SKM-1 (cell line): Measurements from ENCODE around the gene NXPH4.

Experiments
- DNase-seq: peaks from one replicate; lab custom pipeline; 2025; ENCODE audit not compliant: unreplicated experiment; lab: John Stamatoyannopoulos, UW

Gene NXPH4

DNA sequence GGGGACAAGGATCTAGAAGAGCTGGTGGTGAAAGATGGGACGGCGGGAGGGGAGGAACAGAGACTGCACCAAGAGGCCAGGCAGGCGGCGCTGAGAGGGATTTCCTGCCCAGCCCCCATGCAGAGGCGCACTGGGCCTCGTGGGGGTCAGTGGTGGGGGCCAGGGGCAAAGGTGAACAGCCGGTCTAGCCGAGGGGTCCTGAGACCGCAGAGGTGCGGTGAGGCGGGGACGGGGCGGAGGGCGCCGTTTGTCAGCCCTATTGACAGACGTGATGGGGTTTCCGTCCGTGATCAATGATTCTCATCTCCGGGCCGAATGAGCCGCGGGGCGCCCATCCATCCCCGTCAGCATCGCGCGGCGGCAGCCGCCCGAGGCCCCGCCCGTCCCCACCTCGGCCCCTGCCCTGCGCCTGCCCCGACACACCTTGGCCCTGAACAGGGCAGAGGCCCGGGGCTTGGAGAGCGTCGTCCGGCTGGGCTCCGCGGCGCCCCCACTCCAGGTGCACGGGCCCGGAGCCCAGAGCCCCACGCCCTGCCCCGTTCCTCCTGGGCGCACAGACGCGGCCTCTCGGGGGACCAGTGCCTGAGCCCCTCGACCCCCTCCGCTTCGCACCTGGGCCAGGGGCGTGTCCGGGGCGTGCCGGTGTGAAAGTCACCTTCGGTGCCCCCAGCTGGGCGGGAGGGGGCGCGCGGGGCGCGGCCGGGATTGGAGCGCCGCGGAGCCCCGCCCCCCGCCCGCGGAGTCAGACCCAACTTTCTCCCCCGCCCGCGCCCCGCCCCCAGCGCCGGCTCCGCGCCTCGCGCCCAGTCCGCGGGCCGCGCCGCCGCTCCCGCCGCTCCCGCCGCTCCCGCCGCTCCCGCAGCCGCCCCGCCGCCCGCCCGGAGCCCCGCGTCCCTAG is at the start of gene NXPH4:
NXPH4 (plus strand) TSS at position 781 of the 898 bp plus-strand sequence. CDS start 176 bp downstream, outside the sequence.
- DNase-seq, result no peak

DNA sequence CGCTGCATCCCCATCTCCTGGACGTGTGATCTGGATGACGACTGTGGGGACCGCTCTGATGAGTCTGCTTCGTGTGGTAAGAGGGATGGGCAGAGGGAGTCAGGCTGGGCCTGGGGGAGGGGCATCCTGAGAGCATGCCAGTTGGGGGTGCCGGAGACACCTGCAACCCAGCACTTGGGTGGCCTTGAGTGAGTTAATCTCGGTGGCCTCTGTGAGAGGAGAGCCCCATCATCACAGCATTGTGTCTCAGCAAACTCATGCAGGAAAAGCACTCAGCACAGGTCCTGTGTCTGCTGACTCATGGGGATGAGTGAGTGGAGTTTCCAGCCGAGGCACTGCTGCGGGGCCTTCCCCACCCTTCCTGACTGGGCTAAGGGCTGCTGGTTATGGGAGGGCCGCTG is 49.6 kb upstream of the NXPH4 start:
- DNase-seq, result no peak

DNA sequence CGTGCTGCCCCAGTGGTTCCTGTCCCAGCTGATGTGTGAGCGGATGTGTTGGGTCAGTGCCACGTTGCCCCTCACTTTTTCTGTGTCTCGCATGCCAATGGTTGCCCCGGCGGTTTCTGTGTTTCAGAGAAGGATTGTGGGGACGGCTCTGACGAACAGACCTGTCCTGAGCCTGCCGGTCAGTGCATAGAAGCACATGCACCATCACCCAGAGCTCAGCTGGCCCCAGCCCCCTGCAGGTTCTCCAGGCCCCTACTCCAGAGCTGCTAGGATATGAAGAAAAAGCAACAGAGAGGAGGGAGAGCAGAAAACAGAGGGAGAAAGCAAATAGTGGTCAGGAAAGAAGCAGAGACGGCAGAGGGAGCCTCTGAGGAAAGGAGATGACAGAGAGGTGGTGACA is 48.5 kb upstream of the NXPH4 start:
- no peak for DNase-seq

DNA sequence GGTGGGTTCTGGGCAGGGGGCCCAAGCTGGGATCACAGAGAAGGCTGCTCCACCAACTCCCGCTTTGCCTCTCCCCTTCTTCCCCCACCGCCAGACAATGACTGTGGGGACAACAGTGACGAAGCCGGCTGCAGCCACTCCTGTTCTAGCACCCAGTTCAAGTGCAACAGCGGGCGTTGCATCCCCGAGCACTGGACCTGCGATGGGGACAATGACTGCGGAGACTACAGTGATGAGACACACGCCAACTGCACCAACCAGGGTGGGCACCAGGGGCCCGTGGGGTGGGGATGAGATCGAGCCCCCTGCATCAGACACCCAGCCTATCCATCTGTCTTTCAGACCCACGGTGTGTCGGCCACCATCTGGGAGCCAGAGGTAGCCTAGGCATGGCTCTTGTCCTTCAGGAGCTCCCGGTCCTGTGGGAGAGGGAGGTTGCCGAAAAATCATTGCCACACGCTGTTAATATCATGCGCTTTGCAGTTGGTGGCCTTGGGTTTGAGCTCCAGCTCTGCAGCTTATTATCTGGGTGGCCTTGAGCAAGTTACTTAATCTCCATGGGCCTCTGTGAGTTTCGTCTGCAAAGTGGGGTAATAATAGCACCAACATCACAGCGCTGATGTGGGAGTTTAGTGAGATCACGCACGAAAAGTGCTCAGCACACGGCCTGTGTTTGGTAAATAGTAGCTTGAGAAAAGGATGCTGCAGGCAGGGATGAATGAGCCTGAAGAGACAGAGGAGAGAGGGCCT is 47.4 kb upstream of the NXPH4 start:
- no peak for DNase-seq

DNA sequence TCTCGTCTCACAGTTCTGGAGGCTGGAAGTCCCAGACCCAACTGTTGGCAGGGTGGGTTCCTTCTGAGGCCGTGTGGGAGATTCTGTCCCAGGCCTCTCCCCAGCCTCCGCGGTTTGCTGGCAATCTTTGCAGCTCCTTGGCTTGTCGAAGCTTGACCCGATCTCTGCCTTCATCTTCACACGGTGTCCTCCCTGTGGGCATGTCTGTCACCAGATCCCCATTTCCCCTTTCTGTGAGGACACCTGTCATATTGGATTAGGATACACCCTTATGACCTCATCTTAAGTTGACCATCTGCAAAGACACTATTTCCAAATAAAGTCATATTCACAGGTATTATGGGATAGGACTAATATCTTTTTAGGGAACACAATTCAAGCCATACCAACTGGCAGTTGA is 46.6 kb upstream of the NXPH4 start:
- DNase-seq, result no peak

DNA sequence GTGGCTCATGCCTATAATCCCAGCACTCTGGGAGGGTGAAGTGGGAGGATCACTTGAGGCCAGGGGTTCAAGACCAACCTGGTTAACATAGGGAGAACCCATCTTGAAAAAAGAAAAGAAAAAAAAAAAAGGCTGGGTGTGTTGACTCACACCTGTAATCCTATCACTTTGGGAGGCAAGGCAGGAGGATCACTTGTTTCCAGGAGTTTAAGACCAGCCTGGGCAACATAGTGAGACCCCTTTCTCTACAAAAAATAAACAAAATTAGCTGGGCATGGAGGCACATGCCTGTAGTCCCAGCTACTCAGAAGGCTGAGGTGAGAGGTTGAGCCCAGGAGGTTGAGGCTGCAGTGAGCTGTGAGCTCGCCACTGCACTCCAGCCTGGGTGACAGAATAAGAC is 46.2 kb upstream of the NXPH4 start:
- DNase-seq, result no peak

DNA sequence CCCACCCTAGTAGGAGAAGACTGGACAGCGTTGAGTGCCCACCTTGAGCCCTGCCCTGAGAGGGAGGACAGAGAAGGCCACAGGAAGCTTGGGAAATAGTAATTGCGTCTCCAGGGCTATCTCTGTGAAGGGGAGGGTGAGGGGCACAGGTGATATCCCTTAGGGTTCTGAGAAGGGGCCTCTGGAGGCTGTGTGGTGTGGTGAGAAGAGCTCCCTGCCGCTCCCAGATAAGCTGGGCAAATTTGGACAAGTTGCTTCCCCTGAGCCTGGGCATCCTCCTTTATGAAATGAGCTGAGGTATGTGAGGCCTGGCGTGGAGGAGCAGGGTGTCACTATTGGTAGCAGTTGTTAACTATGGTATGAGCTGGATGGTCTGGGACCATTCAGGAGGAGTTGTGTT is 45.7 kb upstream of the NXPH4 start:
- no peak for DNase-seq

DNA sequence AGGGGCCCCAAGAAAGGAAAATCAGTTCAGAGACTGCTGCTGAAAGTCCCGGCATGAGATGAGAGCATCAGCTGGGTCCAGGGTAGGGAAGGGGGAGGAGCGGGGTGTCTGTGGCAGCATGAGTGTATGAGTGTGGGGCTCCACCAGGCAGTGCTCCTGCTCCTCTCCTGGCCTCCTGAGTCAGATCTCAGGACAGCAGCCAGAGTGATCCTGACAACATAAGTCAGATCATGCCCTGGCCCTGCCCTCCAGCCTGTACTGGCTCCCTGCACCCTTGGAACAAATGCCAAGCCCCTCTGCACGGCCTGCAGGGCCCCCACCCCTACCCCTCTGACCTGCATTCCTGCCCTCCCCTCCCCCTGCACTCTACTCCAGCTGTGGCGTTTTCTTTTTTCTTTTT is 44.9 kb upstream of the NXPH4 start:
- no peak for DNase-seq

DNA sequence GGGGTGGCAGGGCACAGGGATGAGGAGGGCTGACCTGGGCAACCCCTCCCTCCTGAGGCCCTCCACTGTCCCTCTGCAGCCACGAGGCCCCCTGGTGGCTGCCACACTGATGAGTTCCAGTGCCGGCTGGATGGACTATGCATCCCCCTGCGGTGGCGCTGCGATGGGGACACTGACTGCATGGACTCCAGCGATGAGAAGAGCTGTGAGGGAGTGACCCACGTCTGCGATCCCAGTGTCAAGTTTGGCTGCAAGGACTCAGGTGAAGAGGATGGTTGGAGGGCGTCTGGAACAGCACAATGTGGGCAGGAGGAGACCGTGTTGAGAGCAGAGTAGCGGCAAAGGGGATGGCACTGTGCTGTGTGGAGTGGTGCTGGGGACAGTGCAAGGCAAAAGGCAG is 43.5 kb upstream of the NXPH4 start:
- DNase-seq, result no peak

DNA sequence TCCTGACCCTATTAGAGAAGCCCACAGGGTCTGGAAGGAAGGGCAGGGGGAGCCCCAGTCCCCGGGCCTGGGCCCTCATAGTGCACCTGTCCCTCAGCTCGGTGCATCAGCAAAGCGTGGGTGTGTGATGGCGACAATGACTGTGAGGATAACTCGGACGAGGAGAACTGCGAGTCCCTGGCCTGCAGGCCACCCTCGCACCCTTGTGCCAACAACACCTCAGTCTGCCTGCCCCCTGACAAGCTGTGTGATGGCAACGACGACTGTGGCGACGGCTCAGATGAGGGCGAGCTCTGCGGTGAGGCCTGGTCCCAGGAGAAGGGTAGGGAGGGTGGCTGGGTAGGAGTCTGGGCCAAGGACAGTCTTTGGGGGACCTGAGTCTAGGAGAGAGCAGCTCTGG is 42.9 kb upstream of the NXPH4 start:
- no peak for DNase-seq

DNA sequence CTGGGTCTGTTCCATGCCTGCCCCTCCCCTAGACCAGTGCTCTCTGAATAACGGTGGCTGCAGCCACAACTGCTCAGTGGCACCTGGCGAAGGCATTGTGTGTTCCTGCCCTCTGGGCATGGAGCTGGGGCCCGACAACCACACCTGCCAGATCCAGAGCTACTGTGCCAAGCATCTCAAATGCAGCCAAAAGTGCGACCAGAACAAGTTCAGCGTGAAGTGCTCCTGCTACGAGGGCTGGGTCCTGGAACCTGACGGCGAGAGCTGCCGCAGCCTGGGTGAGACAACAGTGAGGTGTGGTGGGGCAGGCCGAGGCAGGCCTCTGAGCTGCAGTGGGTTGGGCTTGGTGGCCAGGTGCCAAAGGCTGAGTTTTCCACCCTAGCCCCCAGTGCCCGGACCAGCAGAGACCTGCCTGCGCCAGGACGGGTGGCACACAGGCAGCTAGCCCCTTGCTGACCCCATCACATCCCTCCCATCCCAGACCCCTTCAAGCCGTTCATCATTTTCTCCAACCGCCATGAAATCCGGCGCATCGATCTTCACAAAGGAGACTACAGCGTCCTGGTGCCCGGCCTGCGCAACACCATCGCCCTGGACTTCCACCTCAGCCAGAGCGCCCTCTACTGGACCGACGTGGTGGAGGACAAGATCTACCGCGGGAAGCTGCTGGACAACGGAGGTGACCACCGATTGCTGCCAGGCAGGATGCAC is 41.0 kb upstream of the NXPH4 start:
- DNase-seq, result peak; percentile 8

DNA sequence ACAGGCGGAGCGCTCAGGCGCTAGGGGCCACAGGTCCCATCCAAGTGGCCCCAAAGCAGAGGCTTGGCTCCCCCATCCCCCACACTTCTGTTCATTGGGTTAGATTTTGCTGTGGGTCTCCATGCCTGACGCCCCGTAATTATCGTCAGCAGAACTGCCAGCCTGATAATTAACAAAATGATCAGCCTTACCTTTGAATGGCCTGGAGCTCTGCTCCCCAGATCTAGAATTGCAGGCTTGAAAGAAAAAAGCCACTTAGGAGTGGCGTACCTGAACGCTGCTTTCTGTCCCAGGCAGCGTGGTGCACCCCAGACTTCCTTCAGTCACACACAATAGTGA is 40.5 kb upstream of the NXPH4 start:
- no peak for DNase-seq

DNA sequence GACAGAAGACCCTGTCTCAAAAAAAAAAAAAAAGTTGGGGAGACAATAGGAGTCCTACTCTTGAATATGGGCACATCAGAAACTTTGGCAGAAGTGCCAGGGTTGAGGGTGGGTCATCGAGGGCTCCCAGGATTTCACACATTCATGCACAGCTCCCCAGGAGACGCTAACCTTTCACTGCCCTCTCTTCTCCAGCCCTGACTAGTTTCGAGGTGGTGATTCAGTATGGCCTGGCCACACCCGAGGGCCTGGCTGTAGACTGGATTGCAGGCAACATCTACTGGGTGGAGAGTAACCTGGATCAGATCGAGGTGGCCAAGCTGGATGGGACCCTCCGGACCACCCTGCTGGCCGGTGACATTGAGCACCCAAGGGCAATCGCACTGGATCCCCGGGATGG is 39.7 kb upstream of the NXPH4 start:
- DNase-seq, result no peak

DNA sequence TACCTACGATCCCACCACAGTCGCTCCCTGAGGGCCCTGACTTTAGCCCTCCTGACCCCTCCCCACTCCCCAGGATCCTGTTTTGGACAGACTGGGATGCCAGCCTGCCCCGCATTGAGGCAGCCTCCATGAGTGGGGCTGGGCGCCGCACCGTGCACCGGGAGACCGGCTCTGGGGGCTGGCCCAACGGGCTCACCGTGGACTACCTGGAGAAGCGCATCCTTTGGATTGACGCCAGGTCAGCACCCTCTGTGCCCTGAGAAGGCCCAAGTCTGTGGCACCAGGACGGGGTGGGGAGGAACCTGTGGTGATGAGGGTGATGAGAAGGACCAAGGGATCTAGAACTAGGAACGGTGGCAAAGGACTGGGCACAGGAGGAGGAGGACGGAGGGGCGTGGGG is 39.2 kb upstream of the NXPH4 start:
- DNase-seq, result no peak

DNA sequence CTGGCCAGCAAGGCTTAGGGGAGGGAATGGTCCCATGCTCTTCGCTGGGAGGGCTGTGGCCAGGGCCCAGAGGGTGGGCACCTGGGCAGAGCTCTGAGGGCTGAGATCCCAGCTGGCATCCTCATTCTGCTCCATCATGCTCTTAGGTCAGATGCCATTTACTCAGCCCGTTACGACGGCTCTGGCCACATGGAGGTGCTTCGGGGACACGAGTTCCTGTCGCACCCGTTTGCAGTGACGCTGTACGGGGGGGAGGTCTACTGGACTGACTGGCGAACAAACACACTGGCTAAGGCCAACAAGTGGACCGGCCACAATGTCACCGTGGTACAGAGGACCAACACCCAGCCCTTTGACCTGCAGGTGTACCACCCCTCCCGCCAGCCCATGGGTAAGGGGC is 38.4 kb upstream of the NXPH4 start:
- no peak for DNase-seq

DNA sequence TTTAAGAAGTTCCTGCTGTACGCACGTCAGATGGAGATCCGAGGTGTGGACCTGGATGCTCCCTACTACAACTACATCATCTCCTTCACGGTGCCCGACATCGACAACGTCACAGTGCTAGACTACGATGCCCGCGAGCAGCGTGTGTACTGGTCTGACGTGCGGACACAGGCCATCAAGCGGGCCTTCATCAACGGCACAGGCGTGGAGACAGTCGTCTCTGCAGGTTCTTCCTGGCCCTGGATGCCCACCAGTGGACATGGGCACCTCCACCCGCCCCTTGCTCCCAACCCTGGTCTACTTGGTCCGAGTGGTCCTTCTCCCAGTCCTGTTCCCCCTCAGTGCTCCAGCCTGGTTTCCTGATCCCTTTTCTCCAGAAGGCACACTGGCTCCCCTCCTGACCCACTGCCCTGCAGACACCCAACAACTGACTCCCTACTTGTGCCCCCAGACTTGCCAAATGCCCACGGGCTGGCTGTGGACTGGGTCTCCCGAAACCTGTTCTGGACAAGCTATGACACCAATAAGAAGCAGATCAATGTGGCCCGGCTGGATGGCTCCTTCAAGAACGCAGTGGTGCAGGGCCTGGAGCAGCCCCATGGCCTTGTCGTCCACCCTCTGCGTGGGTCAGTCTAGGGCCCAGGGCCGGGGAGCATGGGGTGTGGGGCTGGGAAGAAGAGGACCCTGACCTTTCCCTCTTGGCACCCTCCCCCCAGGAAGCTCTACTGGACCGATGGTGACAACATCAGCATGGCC is 37.1 kb upstream of the NXPH4 start:
- no peak for DNase-seq

DNA sequence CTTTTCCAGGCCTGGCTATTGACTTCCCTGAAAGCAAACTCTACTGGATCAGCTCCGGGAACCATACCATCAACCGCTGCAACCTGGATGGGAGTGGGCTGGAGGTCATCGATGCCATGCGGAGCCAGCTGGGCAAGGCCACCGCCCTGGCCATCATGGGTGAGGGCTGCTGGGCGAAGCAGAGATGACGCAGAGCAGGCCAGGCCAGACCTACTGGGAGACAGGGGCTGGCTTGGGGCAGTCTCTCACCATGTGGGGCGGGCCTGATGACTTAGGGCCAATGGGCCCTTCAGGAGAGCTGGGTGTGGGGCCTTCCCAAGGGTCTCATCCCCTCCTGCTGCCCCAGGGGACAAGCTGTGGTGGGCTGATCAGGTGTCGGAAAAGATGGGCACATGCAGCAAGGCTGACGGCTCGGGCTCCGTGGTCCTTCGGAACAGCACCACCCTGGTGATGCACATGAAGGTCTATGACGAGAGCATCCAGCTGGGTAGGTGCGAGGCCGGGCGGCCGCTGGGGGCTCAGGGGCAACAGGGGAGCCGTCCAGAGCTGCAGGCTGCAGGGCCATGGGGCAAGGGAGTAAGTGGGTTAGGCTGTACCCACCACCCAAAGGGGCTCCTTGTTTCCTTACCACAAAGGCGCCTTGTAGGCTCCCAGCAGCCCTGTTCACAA is 36.1 kb upstream of the NXPH4 start:
- DNase-seq, result no peak

DNA sequence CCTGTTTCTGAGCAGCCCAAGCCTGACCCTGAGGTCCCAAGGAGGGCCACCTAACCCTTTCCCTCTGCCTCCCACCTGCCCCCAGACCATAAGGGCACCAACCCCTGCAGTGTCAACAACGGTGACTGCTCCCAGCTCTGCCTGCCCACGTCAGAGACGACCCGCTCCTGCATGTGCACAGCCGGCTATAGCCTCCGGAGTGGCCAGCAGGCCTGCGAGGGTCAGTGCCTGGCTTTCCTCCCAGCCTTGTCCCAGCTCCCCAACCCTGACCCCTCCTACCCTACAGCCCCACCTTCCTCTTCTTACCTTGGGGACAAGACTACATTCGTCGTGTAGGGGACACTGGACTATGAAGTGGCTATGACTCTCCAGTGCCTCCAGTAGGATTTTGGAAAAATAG is 35.5 kb upstream of the NXPH4 start:
- DNase-seq, result no peak

DNA sequence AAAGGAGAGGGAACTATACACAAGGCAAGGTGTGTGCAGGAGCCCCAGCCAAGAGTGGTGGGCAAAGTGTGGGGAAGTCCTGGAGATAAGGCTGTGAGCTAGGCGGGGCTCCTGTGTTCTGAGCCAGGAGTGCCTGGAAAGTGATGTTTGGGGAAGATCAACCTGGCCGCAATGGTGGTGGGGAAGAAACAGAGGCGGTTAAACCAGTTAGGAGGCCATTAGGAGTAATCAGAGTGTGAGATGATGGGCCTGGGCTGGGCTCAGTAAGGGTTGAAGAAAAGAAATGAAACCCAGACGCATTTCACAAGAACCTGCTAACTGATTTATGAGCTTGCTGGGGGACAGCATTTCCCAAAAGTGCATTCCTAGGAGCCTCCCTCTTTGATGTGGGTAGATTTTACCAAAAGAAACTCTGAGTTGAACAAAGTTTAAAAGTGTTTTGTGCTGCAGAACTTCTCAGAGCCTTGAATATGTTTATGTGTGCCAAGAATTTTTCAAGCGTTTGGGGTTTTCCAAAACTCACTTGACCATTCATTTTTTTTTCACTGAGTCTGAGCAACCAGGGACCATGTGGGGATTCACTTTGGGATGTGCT is 34.9 kb upstream of the NXPH4 start:
- no peak for DNase-seq

DNA sequence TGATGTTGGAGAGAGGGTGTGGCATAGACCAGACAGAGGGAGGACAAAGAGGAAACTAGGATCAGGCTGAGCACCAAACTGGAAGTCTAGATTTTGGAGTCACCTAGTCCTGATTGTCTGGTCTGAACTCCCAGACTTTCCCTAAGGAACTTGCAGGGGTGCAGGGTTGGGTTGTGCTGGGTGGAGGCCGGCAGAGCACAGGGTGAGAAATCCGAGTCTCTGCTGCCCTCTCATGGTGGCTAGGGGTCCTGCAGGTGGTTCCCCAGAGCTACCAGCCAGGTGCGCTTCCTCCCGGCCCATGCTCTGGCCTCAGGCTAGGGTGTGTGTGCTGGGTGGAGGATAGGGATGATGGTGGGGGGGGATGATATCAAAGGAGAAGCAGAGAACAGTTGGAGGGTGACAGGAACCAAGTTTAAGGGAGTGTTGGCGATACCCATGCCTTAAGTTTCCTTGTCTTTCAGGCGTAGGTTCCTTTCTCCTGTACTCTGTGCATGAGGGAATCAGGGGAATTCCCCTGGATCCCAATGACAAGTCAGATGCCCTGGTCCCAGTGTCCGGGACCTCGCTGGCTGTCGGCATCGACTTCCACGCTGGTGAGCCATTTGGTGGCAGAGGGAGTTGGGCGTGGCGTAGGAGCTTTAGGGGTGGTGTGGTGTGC is 33.5 kb upstream of the NXPH4 start:
- DNase-seq, result no peak
